ENCODE measurements around the gene ADARB1. TPM values are rescaled to one million over a fixed set of nuclear protein-coding genes. Genes with fewer than 3 reads are reported as not detected.

The ADARB1 gene
- polyA plus RNA-seq, 1 of the 3 experiments (the other 2 are of a cell fraction) = 7.8 TPM

GRCh38 chr21:45109831-45110492, 35.6 kb downstream of the ADARB1 start:
- H3K4me1 ChIP-seq (ENCODE audit: control insufficient read depth in 1 of 2, insufficient read depth in 2 of 2, low read depth in 1 of 2, low read length in 1 of 2) = peaks cover 0 to 12% of the 10 kb centered on the region in 2 experiments; a peak in 2 of 4 replicates
- H2AFZ ChIP-seq (ENCODE audit: low read depth) = no peak overlapping the region
- H3K27ac ChIP-seq (ENCODE audit: low read depth in 2 of 2, low read length in 1 of 2) = no peak overlapping the region
- no peaks in the 10 kb centered on the region for H3K27me3 ChIP-seq (ENCODE audit: insufficient read depth)
- WGBS (ENCODE audit: low lambda C conversion rate) = 89% methylated on average over 15 of the region's 15 CpGs
- TF ChIP-seq SMC3 (IDR thresholded peaks at IDR 0.05; ENCODE audit: low read depth, low read length) (no peak), POLR2AphosphoS5 (IDR thresholded peaks at IDR 0.05; ENCODE audit: low read depth, low read length) (no peak), MEF2A (IDR thresholded peaks at IDR 0.05; ENCODE audit: borderline replicate concordance, low read depth) (no peak), NFIC (IDR thresholded peaks at IDR 0.05; ENCODE audit: borderline replicate concordance) (no peak), EZH2phosphoT487 (IDR thresholded peaks at IDR 0.05; ENCODE audit: borderline replicate concordance, low read depth) (no peak), TEAD4 (IDR thresholded peaks at IDR 0.05; ENCODE audit: borderline replicate concordance, insufficient read depth) (no peak), YY1 (IDR thresholded peaks at IDR 0.05; ENCODE audit: low read depth) (no peak), NRF1 (IDR thresholded peaks at IDR 0.05; ENCODE audit: low read depth, low read length) (no peak), RAD21 (IDR thresholded peaks at IDR 0.05; ENCODE audit: low read length) (no peak), CHD2 (IDR thresholded peaks at IDR 0.05; ENCODE audit: low read length, partially characterized antibody) (no peak), TAF1 (IDR thresholded peaks at IDR 0.05; ENCODE audit: borderline replicate concordance, low read depth, low read length) (no peak), MXI1 (IDR thresholded peaks at IDR 0.05; ENCODE audit: low read depth, low read length) (no peak)
- TF ChIP-seq, protein P1, sequence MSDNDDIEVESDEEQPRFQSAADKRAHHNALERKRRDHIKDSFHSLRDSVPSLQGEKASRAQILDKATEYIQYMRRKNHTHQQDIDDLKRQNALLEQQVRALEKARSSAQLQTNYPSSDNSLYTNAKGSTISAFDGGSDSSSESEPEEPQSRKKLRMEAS (IDR thresholded peaks at IDR 0.05; ENCODE audit: low read depth) = no peak
- H3K9ac ChIP-seq = no peak overlapping the region
- no peaks in the 10 kb centered on the region for H3K9me3 ChIP-seq
- DNase-seq = no peak
- H3K36me3 ChIP-seq (replicated peaks in 1 of 2; ENCODE audit: control insufficient read depth in 1 of 2, insufficient read depth in 2 of 2, low read length in 1 of 2) = no peaks in the 10 kb centered on the region
- H3K79me2 ChIP-seq (ENCODE audit: insufficient read depth) = peaks cover 21% of the 10 kb centered on the region
- no peaks in the 10 kb centered on the region for H3F3A ChIP-seq (replicated peaks; ENCODE audit: insufficient read depth)
- no peak overlapping the region for H3K4me2 ChIP-seq
- no peaks in the 10 kb centered on the region for H3K9me2 ChIP-seq
- no peaks in the 10 kb centered on the region for H4K20me1 ChIP-seq (ENCODE audit: insufficient read depth)
- ChIA-PET CTCF (interaction anchor here (1.0 kb wide), 1 partner anchor 12 kb away, joined by 3 read pairs; no protein-coding TSS in a partner anchor), POLR2A (no interaction called here)
- no peak overlapping the region for H3K4me3 ChIP-seq (ENCODE audit: low read depth in 2 of 2, low read length in 1 of 2)

GRCh38 chr21:45110873-45111624, 36.7 kb downstream of the ADARB1 start:
- no peak for DNase-seq
- Histone ChIP-seq H3K9me2 (no peaks in the 10 kb centered on the region), H3K79me2 (ENCODE audit: insufficient read depth) (peaks cover 21% of the 10 kb centered on the region), H3K27ac (ENCODE audit: low read depth in 2 of 2, low read length in 1 of 2) (no peak overlapping the region), H3K4me2 (no peak overlapping the region), H3K36me3 (replicated peaks in 1 of 2; ENCODE audit: control insufficient read depth in 1 of 2, insufficient read depth in 2 of 2, low read length in 1 of 2) (no peaks in the 10 kb centered on the region), H3K4me3 (ENCODE audit: low read depth in 2 of 2, low read length in 1 of 2) (no peak overlapping the region), H3K27me3 (ENCODE audit: insufficient read depth) (no peaks in the 10 kb centered on the region), H3K9ac (no peak overlapping the region), H3K4me1 (ENCODE audit: control insufficient read depth in 1 of 2, insufficient read depth in 2 of 2, low read depth in 1 of 2, low read length in 1 of 2) (peaks cover 0 to 15% of the 10 kb centered on the region in 2 experiments; a peak in 2 of 4 replicates), H3K9me3 (no peaks in the 10 kb centered on the region), H2AFZ (ENCODE audit: low read depth) (no peak overlapping the region), H3F3A (replicated peaks; ENCODE audit: insufficient read depth) (no peaks in the 10 kb centered on the region), H4K20me1 (ENCODE audit: insufficient read depth) (no peaks in the 10 kb centered on the region)
- POLR2A ChIA-PET = no interaction called here
- 81% methylated on average over 13 of the region's 18 CpGs for WGBS (ENCODE audit: low lambda C conversion rate)
- TF ChIP-seq CHD2 (IDR thresholded peaks at IDR 0.05; ENCODE audit: low read length, partially characterized antibody) (no peak), RCOR1 (IDR thresholded peaks at IDR 0.05; ENCODE audit: low read length) (no peak), GABPA (IDR thresholded peaks at IDR 0.05; ENCODE audit: low read depth) (no peak), RXRA (IDR thresholded peaks at IDR 0.05; ENCODE audit: borderline replicate concordance, low read depth) (no peak), IRF3 (IDR thresholded peaks at IDR 0.05; ENCODE audit: low read depth, low read length) (no peak), USF1 (IDR thresholded peaks at IDR 0.05; ENCODE audit: borderline replicate concordance, low read depth) (no peak), FOXJ3 (CRISPR knock-in tag; IDR thresholded peaks at IDR 0.05) (no peak), USF2 (IDR thresholded peaks at IDR 0.05; ENCODE audit: borderline replicate concordance, low read depth, low read length) (no peak)
- TF ChIP-seq, protein P2, sequence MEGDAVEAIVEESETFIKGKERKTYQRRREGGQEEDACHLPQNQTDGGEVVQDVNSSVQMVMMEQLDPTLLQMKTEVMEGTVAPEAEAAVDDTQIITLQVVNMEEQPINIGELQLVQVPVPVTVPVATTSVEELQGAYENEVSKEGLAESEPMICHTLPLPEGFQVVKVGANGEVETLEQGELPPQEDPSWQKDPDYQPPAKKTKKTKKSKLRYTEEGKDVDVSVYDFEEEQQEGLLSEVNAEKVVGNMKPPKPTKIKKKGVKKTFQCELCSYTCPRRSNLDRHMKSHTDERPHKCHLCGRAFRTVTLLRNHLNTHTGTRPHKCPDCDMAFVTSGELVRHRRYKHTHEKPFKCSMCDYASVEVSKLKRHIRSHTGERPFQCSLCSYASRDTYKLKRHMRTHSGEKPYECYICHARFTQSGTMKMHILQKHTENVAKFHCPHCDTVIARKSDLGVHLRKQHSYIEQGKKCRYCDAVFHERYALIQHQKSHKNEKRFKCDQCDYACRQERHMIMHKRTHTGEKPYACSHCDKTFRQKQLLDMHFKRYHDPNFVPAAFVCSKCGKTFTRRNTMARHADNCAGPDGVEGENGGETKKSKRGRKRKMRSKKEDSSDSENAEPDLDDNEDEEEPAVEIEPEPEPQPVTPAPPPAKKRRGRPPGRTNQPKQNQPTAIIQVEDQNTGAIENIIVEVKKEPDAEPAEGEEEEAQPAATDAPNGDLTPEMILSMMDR (IDR thresholded peaks at IDR 0.05) = no peak
- CTCF ChIA-PET = interaction anchor here (0.9 kb wide), 1 partner anchor 26 kb away, joined by 5 read pairs; no protein-coding TSS in a partner anchor
